Right kidney (tissue), 1 donor: ENCODE results near the gene ELF1.

Experiments
- DNase-seq: peaks from one replicate; pipeline ENCODE4 v3.0.0-alpha.2; 2016

ELF1 gene

DNA sequence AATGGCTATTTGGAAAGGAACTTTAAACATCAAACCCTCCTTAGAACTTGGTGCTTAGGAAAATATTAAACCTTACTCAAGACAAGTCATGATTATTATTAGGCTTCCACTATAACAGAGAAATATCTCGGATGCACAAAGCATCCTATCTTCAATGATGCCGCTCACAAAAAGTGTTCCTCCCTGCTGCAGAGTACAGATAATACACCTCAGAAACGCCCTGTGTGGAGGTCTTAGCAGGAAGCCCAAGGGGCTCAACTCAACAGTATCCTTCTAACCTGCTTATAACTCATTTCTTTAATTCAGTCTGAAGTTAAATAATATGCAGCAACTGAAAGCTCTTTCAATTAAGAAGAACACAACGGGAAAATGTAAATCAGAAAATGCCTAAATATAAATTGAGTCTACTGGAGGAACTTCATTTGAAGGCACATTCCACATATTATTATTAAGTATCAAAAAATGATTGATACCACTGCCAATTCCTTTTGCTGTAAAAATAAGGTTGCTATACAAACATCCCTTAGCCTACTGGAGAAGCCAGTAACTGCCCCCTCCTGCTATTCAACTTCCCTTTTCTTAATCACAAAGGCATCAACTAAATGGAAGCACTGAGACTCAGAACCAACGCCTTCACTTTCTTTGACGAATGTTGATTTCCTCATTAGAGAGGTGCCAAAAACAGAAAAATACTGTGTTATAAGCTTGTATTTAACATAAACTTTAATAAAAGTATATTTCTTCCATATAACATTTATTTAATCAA, 12.0 kb downstream of the ELF1 start:
- DNase-seq, result no peak

DNA sequence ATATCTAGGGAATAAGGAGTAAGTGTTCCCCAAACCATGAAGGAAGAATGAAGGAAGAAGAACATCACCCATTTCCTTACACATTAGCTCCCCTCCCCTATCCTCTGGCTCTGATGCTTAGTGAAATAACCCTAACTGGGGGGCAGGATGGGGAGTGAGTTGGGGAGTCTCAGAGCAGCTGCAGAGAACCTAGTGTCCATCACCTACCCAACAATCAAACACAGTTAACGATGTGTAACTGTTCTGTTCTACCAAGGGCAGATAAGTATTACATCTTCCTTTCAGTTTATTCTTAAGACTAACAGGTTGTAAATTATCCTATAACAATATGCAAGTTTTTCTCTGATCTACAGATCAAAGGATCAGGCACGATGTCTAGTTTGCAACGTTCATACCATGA, 12.8 kb downstream of the ELF1 start:
- DNase-seq, result no peak

DNA sequence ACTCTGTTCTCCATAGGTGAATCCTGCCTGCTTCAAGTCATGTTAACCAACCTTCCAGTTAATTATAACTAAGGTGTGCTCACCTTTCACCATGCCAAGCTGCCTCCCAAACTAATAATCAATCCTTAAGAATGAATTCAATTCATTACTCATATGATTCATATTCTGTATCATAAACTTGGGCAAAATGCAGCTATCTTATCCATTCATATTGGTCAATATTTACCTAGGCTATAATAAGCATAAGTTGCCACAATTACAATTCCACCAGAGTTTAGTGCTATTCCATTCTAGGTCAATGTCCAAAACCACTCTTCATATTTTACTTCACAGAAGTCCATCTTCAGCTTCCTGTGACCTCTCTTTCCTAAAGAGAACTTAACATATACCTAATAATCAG, 13.4 kb downstream of the ELF1 start:
- DNase-seq, result no peak

DNA sequence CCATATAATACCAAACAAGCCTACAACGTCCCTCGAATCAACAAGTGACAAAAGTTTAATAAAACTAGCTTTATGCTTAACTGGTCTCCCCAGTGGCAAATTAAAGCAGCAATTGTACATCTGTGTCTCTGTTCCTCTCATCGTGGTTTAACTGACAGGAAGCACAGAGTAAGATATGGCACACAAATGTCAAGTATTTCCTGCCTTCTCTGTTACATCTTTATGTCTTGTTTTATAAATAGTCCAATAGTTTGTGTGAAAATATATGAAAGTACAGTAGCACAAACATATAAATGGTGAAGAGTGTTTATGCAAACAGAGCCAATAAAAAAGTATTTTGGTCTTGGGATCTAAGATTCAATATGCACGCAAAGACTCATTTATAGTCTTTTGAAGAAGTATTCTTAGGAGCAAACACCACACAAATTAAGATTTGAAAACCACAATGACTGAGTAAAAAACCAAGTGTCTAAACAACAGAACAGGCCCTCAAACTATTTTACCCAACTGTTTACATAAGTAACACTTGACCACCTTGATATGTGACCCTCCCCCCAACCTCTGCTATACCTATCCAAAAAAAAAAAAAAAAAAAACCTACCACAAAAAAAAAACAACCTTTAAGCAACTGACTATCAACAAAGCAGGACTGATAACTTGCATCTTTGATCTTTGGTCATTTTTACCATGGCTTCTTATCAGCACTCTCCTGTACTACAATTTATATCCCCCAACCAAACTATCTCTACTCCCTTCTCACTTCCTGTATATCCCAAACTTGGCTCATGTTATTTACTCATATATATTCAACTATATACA, 14.0 kb downstream of the ELF1 start:
- DNase-seq, result no peak

DNA sequence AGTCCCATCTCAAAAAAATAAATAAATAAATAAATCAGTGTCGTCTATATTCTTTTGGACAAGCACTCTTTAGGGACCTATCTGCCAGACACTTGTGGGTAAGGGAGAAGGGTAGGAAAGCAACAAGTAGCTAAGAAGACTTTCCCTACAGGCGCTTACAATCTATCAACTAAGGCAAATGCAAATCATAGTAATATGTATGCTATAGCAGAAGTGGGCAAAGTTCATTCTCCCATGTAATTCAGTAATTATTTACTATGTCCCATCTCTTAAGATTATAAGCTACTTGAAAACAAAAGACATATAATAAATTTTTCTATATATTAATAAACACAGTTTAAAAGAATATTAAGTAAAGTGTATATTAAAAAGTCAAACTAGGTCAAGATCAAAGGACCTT, 16.5 kb downstream of the ELF1 start:
- no peak for DNase-seq

DNA sequence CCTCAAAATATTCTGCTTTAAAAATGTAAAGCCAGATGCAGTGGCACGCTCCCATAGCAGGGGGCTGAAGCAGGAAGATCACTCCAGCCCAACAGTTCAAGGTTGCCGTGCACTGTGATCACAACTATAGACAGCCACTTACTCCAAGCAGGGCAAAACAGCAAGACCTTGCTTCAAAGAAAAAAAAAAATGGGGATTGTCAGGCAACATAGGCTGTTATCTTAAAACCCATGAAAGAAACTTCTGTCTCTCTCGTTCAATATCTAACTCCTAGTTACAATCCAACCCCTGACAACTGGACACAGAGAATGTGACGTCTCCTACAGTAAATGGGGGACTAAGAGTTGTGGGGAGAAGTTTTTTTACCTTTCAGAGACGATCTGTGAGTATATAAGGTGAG, 17.4 kb downstream of the ELF1 start:
- no peak for DNase-seq

DNA sequence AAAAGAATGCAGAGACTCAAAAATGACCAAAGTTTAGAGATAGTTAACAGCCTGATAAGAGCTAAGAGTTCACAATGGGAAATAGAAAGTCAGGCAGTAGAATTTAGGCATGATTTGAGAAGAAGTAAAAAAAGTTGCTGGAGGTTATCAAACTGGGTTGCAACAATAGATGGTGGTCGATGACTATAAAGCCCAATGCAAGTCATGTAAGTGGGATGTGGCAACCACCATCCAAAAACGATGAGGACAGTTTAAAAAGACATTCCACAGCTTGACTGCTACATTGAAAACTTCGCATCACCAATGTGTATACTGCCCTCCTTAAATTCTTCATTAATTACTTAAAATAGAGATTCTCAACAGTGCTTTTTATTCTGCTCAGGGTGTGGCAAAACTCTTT, 19.7 kb downstream of the ELF1 start:
- DNase-seq, result no peak

DNA sequence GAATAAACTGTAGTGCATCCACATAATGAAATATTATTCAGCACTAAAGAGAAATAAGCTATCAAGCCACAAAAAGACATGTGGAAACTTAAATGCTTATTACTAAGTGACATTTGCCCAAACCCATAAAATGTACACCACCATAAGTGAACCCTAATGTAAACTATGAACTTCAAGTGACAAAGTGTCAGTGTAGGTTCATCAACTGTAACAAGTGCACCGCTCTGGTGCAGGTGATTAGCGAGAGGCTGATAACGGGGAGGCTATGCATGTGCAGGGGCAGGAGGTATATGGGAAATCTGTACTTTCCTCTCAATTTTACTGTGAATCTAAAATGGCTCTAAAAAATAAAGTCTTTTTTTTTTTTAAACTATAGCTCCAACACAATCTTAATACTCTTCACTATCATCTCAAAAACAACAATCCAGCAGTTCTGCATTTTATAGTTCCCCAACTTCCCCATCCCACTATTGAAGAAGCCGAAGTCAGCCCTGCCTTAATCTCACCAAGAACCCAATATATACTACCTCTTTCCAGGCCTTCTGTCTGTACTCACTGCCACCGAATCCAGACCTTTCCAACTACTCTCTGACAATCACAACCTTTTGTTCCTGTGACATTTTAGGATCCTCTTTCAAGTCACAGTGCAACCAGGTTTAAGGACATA, 22.6 kb downstream of the ELF1 start:
- DNase-seq, result no peak

DNA sequence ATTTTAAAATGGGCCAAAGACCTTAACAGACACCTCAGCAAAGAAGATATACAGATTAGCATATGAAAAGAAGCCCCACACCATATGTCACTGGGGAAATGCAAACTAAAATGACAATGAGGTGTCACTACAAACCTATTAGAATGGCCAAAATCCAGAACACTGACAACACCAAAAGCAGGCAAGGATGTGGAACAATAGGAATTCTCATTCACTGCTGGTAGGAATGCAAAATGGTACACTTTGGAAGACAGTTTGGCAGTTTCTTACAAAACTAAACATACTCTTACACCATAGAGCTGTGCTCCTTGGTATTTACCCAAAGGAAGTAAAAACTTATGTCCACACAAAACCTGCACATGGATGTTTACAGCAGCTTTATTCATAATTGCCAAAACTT, 23.1 kb downstream of the ELF1 start:
- DNase-seq, result no peak

DNA sequence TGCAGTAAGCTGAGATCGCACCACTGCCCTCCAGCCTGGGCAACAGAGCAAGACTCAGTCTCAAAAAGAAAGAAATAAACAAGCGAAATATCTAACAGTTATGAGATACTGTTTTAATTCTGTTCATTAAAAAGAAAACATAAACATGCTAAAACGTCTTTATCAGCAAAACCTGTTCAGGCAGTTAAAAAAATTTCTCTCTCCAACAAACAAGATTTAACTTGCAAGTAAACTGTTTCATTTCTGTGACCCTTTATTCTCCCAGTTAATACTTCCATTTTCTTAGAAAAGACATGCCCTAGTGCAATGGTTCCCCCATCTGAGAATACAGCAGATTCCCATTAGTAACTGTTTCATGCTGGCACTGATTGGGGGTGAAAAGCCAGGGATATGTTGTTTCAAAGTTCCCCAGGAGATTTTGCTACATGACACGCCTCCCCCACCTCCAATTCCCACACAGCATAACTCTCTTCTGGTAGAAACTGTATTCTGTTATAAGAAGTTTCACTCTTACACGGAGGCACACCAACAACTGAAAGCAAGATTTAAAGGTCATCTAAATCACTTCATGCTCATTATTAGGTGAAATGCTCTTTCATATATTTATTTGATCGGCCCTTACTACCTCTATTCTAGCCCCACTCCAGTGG, 24.4 kb downstream of the ELF1 start:
- DNase-seq, result no peak

DNA sequence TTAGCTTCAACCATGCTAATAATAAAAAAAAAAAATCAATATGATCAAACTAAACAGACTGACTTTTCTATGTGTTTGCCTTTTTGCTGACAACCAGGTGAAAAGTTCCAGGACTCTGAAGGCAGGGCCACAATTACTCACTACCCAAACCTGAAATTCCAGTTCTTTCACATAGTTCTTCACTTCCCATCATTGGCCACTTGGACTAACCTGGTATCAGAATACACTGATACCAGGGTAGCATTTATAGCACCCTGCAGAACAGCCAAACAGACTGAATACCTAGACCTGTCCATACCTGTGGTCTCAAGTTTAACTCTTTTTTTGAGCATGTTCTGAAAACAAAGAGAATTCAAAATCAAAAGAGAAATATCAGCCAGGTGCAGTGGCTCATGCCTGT, 25.1 kb downstream of the ELF1 start:
- no peak for DNase-seq

DNA sequence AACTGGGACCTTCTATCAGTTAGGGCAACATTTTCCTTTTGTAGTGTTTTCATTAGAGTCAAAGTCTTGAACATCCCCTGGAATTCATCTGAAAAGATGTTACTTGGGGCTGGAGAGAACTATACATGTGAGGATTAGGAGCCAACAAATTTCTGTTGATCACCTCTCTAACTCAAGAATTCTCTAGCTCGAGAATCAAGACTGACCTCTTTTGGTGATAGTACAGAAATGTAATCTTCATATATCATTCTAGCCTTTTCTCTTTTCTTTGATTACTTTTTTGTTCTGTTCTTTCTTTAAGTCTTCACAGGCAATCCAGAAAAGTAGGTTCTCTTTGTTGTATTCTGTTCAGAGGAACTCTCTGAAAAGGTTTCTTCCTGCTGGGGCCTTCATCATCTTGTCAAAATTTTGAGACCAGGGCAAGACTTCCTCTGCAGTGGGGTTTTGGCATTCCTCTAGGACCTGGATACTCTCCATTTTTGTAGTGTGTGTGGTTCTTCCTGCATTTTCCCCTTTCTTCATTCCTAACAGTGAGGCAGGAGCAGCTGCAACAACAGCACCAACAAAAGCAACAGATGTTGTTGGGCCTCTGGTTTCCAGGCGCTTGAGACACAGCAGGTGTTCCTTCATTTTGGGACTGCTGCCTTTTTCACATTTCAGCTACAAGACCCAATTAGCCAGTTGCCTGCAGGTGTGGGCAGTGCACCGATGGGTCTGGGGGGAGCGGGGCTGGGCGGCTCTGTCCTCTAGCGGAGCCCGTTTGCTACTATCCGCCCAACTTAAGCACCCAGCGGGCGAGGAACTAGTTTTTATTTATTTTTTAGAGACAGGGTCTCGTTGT, 26.2 kb downstream of the ELF1 start:
- no peak for DNase-seq

DNA sequence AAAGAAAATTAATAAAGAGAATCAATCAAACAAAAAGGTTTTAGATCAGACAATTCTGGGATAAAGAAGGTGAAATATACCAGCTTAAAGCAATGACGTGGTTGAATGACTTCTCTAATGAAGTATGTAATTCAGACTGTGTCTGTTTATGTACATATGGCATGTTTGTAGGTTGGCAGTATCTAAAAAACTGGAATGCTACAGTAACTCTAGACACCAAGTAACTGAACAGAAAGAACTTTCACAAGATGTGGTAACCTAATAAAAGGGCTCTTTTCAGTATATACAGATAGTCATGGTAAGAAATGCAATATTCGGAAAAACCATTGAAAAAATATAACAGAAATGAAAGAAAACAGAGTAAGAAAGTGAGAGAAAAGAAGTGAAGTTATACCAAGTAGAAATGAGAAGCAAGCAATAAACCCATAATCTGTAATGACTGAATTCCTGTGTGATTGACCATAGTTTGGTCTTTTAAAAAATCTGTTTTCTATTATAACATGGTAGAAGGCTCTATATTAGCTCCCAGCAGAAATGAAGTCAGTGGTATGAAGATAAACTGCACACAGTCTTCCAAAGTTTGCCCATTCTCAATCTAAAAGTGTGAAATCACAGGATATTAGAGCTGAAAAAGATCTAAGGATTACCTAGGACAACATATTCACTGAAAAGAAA, 31.4 kb downstream of the ELF1 start:
- no peak for DNase-seq

DNA sequence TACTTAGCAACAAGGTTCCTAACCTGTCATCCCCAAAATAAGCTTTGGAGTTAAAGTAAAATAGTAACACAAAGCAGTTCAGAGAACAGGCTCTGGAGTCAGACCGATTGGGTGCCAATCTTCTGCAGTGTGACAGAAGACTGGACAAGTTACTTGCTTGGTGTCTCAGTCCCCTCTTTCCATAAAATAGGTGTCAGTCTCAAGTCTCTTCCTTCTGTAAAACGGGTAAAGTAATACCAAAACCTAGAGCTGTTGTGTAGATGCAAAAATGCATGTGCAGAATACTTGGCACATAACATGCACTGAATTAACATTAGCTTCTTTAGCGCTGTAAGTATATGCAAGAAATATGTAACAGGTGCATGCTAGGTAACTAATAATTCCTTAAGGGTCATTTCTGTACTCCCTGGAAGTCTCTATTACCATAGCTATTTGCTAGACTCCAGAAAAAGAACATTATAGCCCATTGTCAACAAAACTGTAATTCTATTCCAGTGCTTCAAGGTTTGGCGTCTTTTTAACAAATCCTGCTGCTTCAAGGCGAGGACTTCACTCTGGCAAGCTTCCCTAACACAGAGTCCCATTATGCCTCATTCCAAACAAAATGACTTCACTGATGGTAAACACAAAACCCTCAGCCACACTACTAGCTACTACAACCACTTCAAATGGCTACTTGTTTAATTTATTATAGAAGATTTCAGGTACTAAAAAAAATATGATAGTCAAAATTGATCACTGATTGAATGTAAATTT, 32.8 kb downstream of the ELF1 start:
- DNase-seq, result no peak

DNA sequence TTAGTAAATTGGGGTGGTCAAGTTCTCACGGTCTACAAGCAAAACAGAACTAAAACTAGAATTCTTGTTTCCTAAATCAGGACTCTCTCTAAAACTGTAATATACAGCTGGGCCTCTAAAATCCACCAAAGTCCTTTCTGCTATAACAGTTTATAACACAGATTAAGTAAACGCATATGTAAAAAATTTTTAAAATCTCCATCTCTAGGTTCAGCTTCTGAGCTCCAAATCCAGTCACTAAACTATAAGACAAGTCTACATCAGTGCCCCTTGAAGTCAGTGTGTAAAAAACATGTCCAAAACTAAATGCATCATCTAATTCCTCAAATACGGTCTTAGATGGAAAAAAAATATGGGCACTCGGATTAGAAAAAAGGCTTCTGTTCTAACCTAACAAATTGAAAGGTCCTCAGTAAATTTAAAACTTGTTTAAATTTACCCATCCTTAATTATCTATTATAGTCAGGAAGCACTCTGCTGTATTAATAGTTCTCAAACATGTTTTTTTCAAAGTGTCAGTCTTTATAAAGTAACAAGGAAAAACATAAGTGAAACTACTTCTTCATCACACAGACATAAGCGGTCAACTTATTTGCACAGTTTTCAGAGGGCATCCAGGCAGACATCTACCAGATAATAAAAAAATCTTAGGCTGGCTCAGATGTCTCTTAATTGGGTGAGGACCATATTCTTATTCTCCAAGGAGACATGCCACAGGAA, 33.6 kb downstream of the ELF1 start:
- no peak for DNase-seq

DNA sequence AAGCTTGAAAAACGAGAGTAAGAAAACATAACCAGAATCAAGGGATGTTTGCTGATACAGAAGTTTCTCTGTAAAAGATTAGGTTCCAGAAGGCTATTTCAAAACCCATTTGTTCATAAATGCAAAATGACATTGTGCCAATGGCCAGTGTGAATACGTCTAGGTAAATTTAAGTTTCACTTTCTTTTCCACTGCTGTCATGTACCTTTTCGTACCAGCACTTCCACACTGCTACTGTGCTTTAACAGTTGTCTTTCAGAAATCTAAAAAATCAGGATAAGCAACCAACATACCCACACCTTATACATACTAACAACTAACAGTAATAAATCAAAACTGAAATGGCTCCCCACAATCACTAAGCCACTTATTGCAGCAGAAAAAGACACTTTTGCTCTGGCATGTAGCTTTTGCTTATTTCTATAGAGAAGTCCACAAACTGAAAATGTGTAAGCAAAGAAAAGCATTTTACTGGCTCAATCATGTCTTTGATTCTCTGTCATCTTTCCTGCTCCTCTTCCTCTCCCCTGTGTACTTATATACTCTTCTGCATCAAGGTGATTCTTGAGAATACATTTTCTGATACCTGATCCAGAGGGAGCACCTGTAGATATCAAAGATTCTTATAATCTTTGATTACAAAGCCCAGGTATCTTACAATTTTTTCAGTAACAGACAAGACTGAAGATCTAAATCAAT, 34.3 kb downstream of the ELF1 start:
- no peak for DNase-seq

DNA sequence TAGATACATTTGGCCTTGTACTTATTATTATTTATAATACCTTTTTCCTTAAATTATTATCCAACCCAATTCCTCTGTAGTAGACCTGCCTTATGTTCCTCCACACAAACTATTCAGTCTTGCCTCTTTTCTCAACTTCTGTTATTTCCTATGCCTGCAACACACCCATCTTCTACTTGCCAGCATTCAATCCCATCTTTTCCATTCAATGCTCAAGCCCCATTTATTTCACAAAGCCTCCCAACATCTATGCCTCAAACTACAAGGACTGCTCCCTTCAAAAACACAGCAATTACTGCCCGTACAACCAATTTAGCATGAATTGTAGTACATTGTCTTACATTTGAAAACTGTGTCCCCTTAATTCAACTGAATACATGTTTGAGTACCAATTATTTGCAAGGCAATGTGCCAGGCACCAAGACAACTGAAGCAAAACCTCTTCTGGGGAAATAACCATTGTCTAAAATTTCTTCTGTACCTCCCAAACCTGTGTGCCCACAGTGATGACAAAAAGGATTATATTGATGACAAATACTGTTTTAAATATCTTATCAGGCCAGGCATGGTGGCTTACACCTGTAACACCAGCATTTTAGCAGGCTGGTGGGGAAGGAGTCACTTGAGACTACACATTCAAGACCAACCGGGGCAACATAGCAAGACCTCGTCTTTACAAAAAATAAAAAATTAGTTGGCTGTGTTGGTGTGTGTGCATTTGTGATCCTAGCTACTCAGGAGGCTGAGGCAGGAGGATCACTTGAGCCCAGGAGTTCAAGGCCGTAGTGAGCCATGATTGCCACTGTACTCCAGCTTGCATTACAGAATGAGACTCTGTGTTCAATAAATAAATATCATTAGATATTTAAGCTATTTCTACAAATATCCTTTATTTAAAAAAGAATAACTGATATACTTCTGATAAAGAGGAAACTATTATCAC, 35.1 kb downstream of the ELF1 start:
- no peak for DNase-seq

DNA sequence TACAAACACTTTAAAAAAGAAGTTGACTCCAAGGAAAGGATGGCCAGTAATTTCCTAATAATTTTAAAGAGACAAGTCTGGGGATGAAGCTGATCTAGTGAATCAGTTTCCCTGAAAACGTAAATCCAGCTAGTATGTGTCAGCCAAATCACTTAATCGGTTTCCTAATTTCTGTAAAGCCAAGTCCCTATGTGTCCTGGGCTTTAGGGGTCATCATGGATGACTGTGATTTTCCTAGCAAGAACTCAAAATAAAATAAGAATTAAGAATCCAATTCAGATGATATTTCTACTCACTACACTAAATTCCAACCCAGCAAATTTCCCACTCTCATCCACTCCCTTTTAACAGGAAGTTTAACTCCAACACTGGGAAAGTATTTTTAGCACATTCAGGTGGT, 35.9 kb downstream of the ELF1 start:
- no peak for DNase-seq
